GM03348 (cell line): Measurements from ENCODE around the gene KIRREL1.
"Not testable (repeated sequence)": the region's sequence is repeated elsewhere in the genome, so short reads cannot be mapped to it uniquely, and the experiment has no call there.

Experiments
- DNase-seq: peaks from one replicate; pipeline ENCODE4 v3.0.0; 2012; ENCODE audit warnings: low spot score

KIRREL1 gene

DNA sequence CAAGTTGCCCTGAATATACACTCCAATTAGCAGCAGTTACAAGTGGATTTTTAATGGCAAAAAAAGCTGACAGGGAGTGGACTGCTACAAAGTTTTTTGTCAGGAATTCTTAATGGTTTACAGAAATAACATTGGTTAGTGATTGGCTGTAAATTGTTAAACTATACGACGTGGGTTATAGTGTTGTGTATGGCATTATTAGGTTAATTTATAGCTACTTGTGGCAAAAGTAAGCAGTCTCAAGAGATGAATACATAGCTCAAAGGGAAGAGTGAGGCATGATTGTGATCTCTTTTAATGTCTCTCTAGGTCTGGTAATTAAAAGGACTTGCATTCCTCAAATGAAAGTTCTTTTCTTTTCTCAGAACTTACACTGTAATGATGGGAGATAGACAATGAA, 111.4 kb downstream of the KIRREL1 start:
- no peak for DNase-seq

DNA sequence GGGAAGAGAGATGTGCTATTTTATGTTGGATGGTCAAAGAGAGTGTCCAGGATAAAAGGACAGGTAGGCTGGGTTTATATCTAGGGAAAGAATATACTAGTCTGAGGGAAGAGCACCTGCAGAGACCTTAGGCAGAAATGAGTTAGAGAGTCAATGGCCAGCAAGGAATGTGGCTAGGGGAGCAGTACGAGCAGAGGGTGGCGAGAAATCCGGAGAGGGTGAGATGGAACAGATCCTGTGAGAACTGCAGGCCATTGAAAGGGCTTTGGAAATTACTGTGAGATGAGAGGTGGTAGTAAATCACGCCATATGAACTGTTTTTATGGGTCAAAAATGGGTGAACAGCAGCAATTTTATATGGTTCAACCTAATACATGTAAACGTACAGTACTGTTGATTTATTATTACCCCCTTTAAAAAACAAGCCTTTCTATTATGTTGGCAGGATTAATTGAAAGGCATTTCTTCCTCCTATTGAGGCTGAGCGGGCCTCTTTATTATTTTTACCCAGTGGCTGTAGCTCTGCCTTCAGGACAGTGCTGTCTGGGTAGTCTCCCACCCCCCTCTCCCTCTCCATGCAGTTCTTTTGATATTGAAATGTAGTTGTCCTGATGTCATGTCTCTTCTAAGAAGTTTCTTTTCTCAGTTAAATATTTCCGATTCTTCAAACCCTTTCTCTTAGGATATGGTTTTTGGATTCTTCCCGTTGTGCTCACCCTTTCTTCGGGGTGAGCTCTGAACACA, 112.1 kb downstream of the KIRREL1 start:
- DNase-seq: no peak

DNA sequence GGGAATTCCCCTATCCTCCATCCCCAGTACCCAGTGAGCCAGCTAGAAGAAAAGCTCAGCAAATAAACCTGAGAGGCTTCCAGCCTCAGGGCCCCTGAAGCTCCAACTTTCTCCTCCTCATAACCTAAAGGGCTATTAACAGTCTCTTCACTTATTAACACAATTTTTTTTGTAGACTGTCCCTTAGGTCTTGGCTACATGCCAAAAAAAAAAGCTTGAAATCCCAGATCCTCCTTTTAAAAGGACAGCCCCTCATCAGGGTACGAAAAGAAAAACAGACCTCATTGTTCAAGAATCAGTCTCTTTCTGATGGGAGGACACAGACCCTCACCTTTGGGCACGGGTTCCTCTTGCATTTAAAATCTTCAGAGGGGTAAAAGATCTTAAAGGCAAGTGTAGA, 114.5 kb downstream of the KIRREL1 start:
- DNase-seq: no peak

DNA sequence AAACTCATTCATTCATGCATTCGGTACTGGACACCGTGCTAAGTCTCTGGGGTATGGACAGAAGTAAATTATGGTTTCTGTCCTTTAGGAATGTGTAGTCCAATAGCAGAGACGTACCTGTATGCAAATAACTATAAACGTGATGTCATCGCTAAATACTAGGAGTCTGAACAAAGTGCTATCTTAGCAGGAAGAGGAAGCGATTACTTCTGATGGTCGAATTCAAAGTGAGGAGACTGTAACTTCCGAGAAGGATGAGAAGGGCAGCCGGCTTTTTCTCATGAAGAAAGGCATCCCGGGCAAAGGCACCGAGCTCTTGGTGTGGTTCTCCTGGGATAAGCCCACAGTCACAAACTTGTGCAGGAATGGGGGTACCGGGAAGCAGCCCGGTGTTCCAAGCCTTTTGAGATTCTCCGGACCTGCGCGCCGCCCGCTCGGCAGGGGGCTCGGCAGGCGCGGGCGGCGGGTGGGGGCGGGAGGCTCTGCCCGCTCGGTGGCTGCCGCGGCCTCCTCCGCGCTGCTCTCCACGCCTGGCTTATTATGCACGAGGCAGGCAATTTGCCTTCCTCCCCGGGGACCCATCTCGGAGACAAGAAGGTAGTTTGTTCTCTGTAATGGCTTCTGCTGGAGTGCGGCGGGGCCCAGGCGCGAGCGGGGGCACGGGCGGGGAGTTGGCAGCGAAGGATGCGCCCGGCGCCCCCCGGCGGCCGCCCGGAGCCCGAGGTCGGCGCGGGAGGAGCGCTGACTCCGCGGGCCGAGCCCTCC, 119.7 kb downstream of the KIRREL1 start:
- DNase-seq: peak; percentile 85

DNA sequence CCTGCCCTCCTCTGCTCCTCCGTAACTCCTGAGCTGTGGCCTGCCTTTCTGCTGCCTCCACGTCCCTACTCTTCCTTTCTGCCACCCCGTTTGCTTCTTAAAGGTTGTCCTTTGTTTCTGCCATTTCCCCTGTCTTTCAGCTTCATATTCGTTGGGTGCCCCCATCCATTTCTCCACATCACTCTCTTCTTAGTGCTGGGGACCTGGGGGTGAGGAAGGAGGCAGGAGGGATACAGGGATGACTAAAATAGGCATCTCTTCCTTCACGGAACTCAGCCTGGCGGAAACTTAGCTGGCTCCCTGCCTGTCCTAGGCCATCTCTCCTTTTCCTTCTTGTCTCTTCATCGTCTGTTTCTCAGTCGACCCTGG, 120.3 kb downstream of the KIRREL1 start:
- DNase-seq: no peak

DNA sequence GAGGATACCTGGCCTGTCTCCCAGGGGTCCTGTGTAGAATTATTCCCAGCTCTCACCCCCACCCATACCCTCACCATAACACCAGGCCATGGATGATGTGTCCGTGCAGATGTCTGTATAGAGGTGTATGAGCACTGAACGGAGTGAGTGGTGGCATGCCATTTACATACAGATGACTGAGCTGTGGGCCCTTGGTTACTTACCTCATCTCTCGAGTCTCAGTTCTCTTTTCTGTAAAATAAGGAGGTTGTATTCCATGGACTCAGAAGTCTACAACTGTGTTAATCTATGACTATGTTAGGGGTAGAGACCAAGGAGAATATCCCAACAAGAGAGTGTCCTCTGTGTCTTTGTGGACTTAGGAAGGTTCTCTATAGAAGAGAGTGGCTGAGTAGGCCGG, 121.7 kb downstream of the KIRREL1 start:
- no peak for DNase-seq

DNA sequence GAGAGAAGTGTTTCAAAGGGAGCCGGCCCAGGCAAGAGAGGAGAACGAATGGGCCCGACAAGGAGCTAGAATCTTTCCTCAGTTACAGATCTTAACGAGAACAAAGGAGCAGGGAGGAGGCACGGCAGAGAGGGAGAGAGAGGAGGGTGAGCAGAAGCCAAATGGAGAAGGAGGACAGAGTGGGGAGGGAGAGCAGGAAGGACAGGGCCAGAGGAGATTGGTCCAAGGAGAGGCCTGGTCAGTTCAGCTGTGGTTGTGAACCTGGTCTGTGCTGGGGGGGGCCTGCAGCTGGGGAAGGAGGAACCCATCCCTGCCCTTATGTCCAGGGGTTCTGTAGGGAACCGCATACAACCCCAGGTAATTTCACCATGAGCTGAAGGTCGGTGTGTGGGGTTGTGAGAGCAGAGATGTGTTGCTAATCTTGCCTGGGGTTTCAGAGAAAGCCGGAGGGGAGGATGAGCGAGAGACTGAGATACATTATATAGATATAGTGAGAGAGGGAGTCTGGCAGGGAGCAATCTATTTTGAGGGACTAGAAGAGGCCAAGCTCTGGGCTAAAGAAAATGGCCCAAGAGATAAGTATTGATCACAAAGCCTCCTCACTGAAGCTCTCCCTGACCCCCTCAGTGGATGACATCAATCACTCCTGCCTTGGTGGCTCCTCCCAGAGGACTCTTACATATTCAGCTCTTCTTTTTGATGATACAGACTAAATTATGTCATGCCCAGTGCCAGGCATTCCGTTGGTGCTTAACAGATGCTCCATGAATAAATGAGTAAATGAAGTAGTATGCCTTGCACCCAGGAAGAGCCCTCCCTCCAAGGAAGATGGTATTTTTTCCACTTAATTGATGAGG, 123.1 kb downstream of the KIRREL1 start:
- DNase-seq: no peak

DNA sequence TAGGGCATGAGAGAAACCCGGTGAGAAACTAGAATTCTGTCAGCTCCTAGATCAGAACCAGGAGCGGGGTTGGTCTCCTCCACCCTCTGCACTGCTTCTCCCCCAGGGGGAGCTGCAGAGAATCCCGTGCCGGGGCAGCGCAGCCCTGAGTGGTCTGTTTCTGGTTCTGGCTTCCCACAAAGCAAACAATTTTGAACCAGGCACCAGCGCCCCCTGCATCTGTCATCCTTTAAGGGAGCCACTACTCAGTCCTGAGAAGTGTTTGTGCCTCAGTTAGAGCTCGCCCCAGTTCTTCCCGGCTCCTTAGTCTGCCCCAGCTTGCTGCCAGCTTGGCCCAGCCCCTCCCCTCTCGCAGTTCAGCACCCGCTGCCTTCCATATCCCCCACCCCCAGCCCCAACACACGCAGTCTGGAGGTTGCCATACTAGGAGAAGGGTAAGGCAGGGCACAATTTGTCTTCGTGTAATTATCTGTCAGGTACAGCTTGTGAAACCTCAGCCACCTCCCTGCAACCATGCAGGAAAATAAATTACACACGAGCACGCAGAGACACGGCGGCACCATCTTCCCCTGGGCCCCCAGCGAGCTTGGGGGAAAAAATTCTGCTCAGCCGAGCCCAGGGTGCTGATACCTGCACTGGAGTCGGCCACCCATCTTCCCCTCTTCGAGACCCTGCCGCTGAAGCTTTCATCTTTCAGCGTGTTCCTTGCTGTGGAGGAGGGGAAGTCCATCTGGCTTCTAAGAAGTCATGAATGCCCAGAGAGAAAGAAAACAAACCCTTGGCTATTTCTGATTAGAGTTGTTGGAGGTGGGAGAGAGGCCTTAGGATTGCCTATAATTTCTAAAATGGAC, 124.6 kb downstream of the KIRREL1 start:
- DNase-seq: peak; percentile 63

DNA sequence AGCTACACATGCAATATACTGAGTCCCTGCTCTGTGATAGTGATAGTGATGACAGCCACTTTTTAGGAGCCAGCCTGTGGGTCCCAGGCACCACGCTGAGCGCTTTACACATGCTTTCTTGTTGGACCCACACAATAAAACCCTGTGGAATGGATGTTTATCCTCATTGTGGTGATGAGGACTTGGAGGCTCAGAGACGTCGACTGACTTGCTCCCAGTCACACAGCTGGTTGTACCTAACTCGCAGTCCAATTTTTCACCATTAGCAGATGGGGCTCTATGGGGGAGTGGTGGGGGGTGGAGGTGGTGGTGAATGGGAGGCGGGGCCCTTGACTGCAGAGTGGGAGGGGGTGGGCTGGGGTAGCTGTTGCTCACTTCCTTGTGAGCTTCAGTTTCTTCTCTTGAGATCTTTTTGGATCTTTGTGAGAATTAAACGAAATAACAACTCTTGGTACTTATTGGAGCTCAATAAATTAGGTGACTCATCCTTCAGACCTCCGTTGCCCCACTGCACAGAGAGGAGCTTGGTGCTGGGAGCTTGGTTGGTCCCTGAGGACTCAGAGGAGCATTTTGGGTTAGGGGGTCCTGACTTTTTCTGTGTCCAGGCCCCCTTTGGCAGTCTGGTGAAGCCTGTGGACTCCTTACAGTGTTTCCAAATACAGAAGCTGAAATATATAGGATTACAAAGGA, 125.4 kb downstream of the KIRREL1 start:
- no peak for DNase-seq

DNA sequence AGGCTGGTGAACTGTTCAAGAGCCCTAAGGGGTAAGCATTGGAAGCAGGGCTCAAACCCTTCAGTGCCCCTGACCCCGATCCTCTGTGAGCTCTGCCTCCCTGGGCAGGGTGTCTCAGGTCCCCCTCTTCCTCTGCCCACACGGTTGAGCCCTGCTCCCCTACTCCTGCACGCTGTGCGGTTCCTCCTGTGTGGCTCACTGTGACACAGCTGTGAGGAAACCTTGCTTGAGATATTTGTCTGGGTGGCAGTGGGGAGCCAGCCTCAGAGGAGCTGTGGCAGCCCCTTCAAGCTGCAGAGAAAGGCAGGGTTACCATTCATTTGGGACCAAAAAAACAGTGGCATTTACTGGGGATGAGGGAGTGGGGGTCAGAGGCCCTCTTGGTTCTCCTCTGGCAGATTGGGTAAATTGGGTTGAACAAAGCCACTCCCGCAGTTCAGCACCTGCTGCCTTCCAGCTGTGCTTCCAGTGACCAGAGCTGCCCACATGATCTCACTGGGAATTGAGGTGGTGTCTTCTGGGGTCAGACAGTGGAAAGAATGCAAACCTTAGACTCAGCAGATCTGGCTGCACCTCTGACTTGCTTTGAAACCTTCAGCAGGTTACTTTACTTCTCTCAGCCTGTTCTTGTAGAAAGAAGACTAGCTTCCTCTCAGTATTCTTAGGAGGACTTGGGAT, 126.7 kb downstream of the KIRREL1 start:
- no peak for DNase-seq

DNA sequence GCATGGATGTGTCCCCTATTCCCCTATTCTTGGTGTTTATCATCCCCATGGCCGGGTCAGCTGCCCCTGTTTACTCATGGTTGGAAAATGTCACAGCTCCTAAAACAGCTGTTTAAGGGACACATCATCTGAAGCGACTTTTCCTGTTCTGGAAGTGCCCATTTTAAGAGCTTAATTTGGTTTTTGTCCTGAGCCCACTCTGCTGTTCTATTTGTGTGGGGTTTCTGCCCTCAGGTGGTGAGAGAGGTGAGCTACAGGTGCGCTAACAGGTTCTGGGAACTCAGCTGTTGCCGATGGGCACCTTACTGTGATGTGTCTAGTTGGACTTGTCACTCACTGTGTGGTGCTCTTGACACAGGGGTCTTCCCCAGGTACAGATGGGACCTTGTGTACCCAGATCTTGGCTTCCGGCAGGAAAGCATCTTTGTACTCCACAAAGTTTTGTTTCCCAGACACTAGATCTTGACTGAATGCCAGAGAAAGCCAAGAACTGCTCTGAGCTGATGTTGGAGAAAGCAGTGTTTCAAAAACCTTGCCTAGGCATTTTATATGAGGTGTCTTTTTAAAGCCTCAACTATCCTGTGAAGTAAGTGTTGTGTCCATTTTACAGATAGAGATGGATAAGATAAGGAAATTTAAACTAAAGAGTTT, 128.3 kb downstream of the KIRREL1 start:
- DNase-seq: peak; percentile 18

DNA sequence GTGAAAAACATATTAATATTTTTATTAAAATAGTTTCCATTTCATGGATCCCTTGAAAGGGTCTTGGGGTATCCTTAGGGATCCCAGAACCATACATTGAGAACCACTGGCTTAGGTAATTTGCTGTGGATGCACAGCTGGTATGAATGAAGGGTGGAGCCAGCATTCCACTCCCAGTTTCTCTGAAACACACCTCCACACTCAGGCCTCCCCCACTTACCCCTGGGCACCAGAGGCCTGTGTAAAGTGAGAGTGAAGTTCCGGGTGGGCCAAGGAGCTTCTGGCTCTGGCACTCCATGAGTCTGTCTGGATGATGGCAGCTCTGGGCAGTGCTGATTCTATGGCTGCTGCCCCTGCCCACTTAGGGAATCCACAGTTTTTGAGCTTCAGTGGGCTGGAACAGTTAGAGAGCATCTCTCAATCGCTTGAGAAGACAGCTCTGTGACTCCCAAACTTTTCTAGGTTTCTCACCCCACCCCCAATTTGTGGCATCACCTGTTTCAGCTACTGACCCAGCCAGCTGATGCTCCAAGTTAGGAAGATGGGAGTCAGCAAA, 129.5 kb downstream of the KIRREL1 start:
- DNase-seq: no peak

DNA sequence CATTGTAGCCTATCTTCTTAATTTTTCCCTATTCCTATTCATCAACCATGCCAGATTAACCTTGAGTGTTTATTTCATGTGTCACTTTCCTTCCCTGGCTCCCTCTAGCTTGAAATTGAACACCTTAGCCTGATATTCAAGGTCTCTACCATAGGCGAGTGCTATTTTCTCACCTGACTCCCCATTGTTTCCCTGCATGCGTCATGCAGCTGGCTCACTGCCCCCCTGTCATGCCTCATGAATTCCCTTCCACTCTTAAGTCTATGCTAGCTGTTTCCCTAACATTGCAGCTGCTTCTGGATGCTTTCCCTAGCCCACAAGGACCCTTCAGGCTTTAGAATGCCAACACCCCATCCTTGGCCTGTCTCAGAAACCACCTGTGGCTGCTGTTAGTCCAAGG, 130.6 kb downstream of the KIRREL1 start:
- no peak for DNase-seq

DNA sequence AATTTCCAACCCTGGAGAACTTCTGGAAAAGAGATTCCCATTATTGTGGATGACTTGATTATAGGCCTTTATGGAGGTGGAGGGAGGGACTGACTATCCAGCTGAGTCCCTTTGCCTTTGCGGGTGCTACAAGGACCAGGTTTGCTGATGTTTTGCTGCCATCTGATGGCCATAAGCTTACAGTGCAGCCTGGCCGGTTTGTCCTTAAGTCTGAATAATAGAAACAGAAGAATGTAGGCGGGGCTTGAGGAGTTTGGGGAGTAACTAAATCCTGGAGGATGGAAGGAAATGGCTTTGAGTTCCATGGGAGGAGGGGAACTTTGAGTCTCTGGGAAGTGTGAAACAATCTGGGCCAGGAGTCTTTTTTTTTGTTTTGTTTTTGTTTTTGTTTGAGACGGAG, 131.6 kb downstream of the KIRREL1 start:
- peak; percentile 90 for DNase-seq

DNA sequence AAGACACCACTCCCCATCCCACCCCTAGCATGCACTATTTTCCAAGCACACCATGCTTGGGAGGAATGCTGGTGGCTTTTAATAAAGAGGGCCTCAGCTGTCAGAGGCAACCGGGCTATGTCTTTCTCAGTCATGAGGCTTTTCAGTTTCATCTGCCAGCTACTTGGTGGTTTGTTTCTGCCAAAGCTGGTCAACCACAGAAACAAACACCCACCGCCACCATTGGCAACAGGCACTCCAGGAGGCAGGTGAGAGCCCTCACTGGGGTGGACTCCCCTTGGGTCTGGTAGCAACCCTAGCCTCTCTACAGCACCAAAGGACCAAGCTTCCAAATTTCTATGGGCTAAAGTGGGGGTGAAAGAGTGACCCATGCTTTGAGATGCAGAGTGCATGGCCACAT, 133.0 kb downstream of the KIRREL1 start:
- DNase-seq: no peak

DNA sequence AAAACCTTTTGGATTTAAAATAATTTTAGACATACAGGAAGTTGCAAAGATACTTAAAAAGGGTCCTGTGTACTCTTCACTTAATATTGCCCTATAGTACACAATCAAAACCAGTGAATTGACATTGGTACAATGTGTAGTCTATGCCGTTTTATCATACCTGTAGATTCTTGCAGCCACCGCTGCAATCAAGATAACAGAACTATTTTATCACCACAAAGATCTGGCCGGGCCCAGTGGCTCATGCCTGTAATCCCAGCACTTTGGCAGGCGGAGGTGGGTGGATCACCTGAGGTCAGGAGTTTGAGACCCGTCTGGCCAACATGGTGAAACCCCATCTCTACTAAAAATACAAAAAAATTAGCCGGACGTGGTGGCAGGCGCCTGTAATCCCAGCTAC, 135.1 kb downstream of the KIRREL1 start:
- DNase-seq: not testable (repeated sequence)

DNA sequence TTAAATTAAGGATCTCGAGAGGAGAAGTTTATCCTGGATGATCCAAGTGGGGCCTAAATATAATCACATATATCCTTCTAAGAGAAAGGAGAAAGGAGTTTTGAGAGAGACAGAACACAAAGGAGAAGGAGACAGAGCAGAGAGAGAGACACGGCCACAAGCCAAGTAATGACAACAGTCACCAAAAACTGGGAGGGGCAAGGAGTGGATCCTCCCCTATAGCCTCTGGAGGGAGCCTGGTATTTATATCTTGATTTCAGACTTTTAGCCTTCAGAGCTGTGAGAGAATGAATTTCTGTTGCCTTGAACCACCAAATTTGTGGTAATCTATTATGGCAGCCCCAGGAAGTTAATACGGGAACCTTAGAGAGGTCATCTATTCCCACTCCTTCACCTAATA, 137.8 kb downstream of the KIRREL1 start:
- DNase-seq: no peak

DNA sequence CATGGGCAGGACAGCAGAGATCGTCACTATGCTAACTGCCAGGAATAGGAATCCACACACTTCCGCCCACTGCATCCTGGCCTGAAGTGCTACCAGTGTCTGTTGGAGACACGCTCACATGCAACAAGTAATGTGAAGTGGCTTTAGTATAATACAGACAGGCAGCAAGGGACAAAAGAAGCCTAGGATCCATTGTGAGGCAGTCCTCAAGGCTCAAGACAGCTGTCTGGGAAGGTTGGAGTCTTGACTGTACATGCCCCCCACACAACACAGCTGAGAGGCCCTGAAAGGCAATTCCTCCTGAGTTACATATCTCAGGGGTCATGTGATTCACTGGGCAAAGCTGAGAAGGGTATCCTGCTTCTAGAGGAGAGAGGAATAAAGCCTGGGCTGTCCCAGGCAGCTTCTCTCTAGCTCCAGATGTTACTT, 147.3 kb downstream of the KIRREL1 start:
- DNase-seq: no peak

DNA sequence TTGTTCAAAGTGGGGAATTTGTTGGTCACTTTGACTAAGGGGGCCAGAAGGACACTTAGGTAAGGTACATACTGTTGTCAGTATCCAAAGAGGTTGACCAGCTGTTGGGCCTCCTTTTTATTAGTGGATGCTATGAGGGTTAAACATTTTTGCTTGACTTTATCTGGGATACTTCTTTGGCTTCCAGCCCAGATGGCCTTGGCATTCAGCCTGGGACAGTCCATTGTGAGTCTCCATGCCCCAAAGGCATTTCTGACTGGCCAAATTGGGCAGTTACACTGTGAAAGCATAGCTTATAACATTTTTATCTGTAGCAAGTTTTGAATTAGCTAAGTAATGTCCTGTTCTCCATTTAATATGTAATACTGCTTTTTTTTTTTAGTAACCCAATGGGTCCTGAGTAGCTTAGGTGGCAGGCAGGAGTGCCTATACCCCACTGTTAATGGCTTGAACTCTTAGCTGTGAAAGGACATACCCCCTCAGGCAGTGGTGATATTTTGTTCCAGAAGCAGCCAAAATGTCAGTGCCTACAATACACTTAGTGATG, 151.8 kb downstream of the KIRREL1 start:
- no peak for DNase-seq
